DOHH2 (cell line): ENCODE results near the gene PPP6R1.

Experiments
- H3F3A ChIP-seq: fragments of 200-600 bp; sonication (generic), shearing (Covaris generic); 2 replicates; pipeline ENCODE4 v1.6.0; 2016; ENCODE audit warnings: antibody characterized with exemption, mild to moderate bottlenecking; ENCODE audit not compliant: control insufficient read depth, insufficient read depth
- H3K27ac ChIP-seq: fragments of 200-600 bp; sonication (generic); 2 replicates; pipeline ENCODE4 v1.5.1; 2014; ENCODE audit warnings: low read depth, mild to moderate bottlenecking, low read length, moderate library complexity
- H3K27me3 ChIP-seq: fragments of 200-600 bp; sonication (generic); 2 replicates; pipeline ENCODE4 v1.6.1; 2014; ENCODE audit warnings: mild to moderate bottlenecking, low read length, mixed read lengths; ENCODE audit not compliant: control insufficient read depth
- H3K36me3 ChIP-seq: fragments of 200-600 bp; sonication (generic); 2 replicates; pipeline ENCODE4 v1.6.1; 2014; ENCODE audit warnings: mild to moderate bottlenecking, low read length, moderate library complexity, mixed read lengths; ENCODE audit not compliant: control insufficient read depth
- H3K4me1 ChIP-seq: fragments of 200-600 bp; sonication (generic); 2 replicates; pipeline ENCODE4 v1.6.1; 2014; ENCODE audit warnings: mild to moderate bottlenecking, low read length, mixed read lengths; ENCODE audit not compliant: control insufficient read depth
- H3K4me2 ChIP-seq: fragments of 200-600 bp; sonication (generic); 2 replicates; pipeline ENCODE4 v1.6.0; 2014; ENCODE audit warnings: mild to moderate bottlenecking, low read length, moderate library complexity
- H3K4me3 ChIP-seq: fragments of 200-600 bp; sonication (generic); 2 replicates; pipeline ENCODE4 v1.5.1; 2014; ENCODE audit warnings: mild to moderate bottlenecking, low read length, mixed read lengths
- H3K79me2 ChIP-seq: fragments of 200-600 bp; sonication (generic); 2 replicates; pipeline ENCODE4 v1.6.1; 2014; ENCODE audit warnings: mild to moderate bottlenecking, low read length, mixed read lengths; ENCODE audit not compliant: control insufficient read depth
- H3K9me2 ChIP-seq: fragments of 200-600 bp; sonication (generic); replicated peaks from 2 replicates; pipeline ENCODE4 v1.6.1; 2014; ENCODE audit warnings: mild to moderate bottlenecking, low read length, mixed read lengths; ENCODE audit not compliant: control insufficient read depth
- H3K9me3 ChIP-seq: fragments of 200-600 bp; sonication (generic); 2 replicates; pipeline ENCODE4 v1.6.1; 2014; ENCODE audit warnings: antibody characterized with exemption, low read length, mixed read lengths; ENCODE audit not compliant: control insufficient read depth, insufficient read depth
- H4K20me1 ChIP-seq: fragments of 200-600 bp; sonication (generic); 2 replicates; pipeline ENCODE4 v1.6.0; 2014; ENCODE audit warnings: low read depth, mild to moderate bottlenecking, antibody characterized with exemption, low read length, moderate library complexity; ENCODE audit not compliant: control insufficient read depth, insufficient read depth
- EZH2phosphoT487 ChIP-seq: fragments of 200-600 bp; sonication (generic); IDR thresholded peaks from 2 replicates; pipeline ENCODE4 v1.6.1; 2017; ENCODE audit warnings: borderline replicate concordance, mild to moderate bottlenecking, antibody characterized with exemption, low read length, moderate library complexity, mixed read lengths
- TF ChIP-seq, protein P1 (sequence below): fragments of 200-600 bp; sonication (generic); IDR thresholded peaks from one replicate; pipeline ENCODE4 v1.5.1; 2014; ENCODE audit warnings: antibody characterized with exemption, mild to moderate bottlenecking, low read depth, low read length; ENCODE audit not compliant: poor library complexity, severe bottlenecking

Gene PPP6R1

GRCh38 chr19:55232986-55233385, 25.8 kb downstream of the PPP6R1 start:
- peaks cover 21% of the 10 kb centered on the region for H3K79me2 ChIP-seq
- H3K9me3 ChIP-seq = no peaks in the 10 kb centered on the region
- no peaks in the 10 kb centered on the region for H3K4me1 ChIP-seq
- H3K4me2 ChIP-seq = no peak overlapping the region
- TF ChIP-seq EZH2phosphoT487 = no peak
- TF ChIP-seq, protein P1, sequence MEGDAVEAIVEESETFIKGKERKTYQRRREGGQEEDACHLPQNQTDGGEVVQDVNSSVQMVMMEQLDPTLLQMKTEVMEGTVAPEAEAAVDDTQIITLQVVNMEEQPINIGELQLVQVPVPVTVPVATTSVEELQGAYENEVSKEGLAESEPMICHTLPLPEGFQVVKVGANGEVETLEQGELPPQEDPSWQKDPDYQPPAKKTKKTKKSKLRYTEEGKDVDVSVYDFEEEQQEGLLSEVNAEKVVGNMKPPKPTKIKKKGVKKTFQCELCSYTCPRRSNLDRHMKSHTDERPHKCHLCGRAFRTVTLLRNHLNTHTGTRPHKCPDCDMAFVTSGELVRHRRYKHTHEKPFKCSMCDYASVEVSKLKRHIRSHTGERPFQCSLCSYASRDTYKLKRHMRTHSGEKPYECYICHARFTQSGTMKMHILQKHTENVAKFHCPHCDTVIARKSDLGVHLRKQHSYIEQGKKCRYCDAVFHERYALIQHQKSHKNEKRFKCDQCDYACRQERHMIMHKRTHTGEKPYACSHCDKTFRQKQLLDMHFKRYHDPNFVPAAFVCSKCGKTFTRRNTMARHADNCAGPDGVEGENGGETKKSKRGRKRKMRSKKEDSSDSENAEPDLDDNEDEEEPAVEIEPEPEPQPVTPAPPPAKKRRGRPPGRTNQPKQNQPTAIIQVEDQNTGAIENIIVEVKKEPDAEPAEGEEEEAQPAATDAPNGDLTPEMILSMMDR = no peak
- H3K27me3 ChIP-seq = no peaks in the 10 kb centered on the region
- 0 out of 2 replicates have a peak, but pooled peaks cover 4% of the 10 kb centered on the region for H3F3A ChIP-seq
- no peak overlapping the region for H3K4me3 ChIP-seq
- peaks cover 88% of the 10 kb centered on the region for H3K36me3 ChIP-seq
- H3K9me2 ChIP-seq = no peaks in the 10 kb centered on the region
- peaks cover 10% of the 10 kb centered on the region; the same call in 1 of the 2 replicates for H4K20me1 ChIP-seq
- H3K27ac ChIP-seq = no peak overlapping the region

GRCh38 chr19:55232286-55232602, 26.6 kb downstream of the PPP6R1 start:
- H4K20me1 ChIP-seq = peaks cover 10% of the 10 kb centered on the region; the same call in 1 of the 2 replicates

GRCh38 chr19:55231391-55232285, 27.2 kb downstream of the PPP6R1 start:
- TF ChIP-seq, protein P1 = no peak
- TF ChIP-seq EZH2phosphoT487 = no peak
- H3K4me3 ChIP-seq = no peak overlapping the region
- peaks cover 16% of the 10 kb centered on the region for H3K79me2 ChIP-seq
- no peak overlapping the region for H3K27ac ChIP-seq
- H3K9me3 ChIP-seq = no peaks in the 10 kb centered on the region
- H3K4me2 ChIP-seq = no peak overlapping the region
- H3K36me3 ChIP-seq = peaks cover 88% of the 10 kb centered on the region
- H4K20me1 ChIP-seq = peaks cover 7% of the 10 kb centered on the region; the same call in 1 of the 2 replicates
- no peaks in the 10 kb centered on the region for H3K9me2 ChIP-seq
- no peaks in the 10 kb centered on the region for H3K27me3 ChIP-seq
- 0 out of 2 replicates have a peak, but pooled peaks cover 4% of the 10 kb centered on the region for H3F3A ChIP-seq
- no peaks in the 10 kb centered on the region for H3K4me1 ChIP-seq

More at GRCh38 chr19:55232286-55232602, 26.6 kb downstream of the PPP6R1 start:
- Histone ChIP-seq H3K36me3 (peaks cover 88% of the 10 kb centered on the region), H3K4me2 (no peak overlapping the region), H3K4me3 (no peak overlapping the region), H3K79me2 (peaks cover 20% of the 10 kb centered on the region), H3F3A (0 out of 2 replicates have a peak, but pooled peaks cover 4% of the 10 kb centered on the region), H3K27me3 (no peaks in the 10 kb centered on the region), H3K9me3 (no peaks in the 10 kb centered on the region), H3K27ac (no peak overlapping the region), H3K9me2 (no peaks in the 10 kb centered on the region), H3K4me1 (no peaks in the 10 kb centered on the region)
- TF ChIP-seq, protein P1 = no peak
- TF ChIP-seq EZH2phosphoT487 = no peak
